Activated CD4-positive, alpha-beta T cell treated with anti-CD3 and anti-CD28 coated beads for 36 hours (primary cell): ENCODE results near the gene MLST8. TPM values are rescaled to one million over a fixed set of nuclear protein-coding genes. Genes with fewer than 3 reads are reported as not detected.
"Not testable (repeated sequence)": the region's sequence is repeated elsewhere in the genome, so short reads cannot be mapped to it uniquely, and the experiment has no call there.

ENCODE experiments used
- ATAC-seq: fragments of 200-7000 bp; cut with Tn5 transposase; one replicate; pipeline ENCODE4 v1.10.0; 2021; ENCODE audit warnings: mild to moderate bottlenecking, moderate library complexity
- CTCF ChIA-PET: fragments of 350-600 bp; sonication (Branson Sonifier 250); formaldehyde crosslinking; loops from one replicate; lab custom pipeline; 2021; ENCODE audit warnings: antibody characterized with exemption; lab: Charles Lee
- POLR2A ChIA-PET: fragments of 350-600 bp; sonication (Branson Sonifier 250); formaldehyde crosslinking; loops from one replicate; lab custom pipeline; 2021; ENCODE audit warnings: antibody characterized with exemption, inconsistent platforms; lab: Charles Lee
- DNase-seq: peaks from one replicate; pipeline ENCODE4 v3.0.0-alpha.2; 2020
- H3K27ac Mint-ChIP-seq: one replicate; pipeline ENCODE4 v1.8.0; 2021; ENCODE audit warnings: mixed read lengths
- H3K27me3 Mint-ChIP-seq: one replicate; pipeline ENCODE4 v1.8.0; 2021; ENCODE audit warnings: mixed read lengths
- H3K36me3 Mint-ChIP-seq: one replicate; pipeline ENCODE4 v1.8.0; 2021; ENCODE audit warnings: low read depth, mixed read lengths
- H3K4me1 Mint-ChIP-seq: one replicate; pipeline ENCODE4 v1.8.0; 2021; ENCODE audit warnings: mixed read lengths
- H3K4me3 Mint-ChIP-seq: one replicate; pipeline ENCODE4 v1.8.0; 2021; ENCODE audit warnings: mild to moderate bottlenecking, moderate library complexity, mixed read lengths
- H3K9me3 Mint-ChIP-seq: one replicate; pipeline ENCODE4 v1.8.0; 2021; ENCODE audit warnings: low read depth, mixed read lengths
- intact Hi-C, 2 experiments: fragments of 100-400 bp; cut with DNase I in 1 of 2; cut with micrococcal nuclease in 1 of 2; formaldehyde crosslinking; loops; one replicate each; pipeline versions ENCODE4 v1.14.2 to v1.15.1; 2022 to 2024; cut with DNase I, micrococcal nuclease
- total RNA-seq, 2 experiments: library from RNA; stranded (reverse); gene quantifications; one replicate each; pipeline ENCODE4 v1.2.3, GENCODE V29; 2021

The MLST8 gene
- total RNA-seq, 2 experiments from 2014 or later = 61.3 to 76.1 TPM

DNA sequence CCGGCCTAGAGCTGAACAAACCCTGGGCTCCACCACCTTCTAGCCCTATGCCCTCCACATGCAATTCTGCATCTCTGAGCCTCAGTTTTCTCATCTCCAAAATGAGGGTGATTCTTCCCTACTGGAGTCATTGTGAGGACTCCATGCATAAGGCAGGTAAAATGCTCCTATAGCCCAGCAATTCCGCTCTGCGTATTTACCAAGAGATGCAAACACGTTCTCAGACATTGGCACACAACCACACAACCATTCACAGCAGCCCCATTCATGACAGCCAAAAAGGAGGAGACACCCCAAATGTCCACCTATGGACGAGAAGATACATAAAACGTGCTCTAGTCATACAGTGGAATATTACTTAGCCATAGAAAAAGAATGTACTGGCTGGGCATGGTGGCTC lies 4.9 kb upstream of the MLST8 start:
- ATAC-seq = no peak
- CTCF ChIA-PET = no interaction called here
- intact Hi-C loops = loop anchor here in 1 of 2 experiments (10.0 kb wide), 1 partner anchor 586 kb away; the partner anchor contains the start of genes CRAMP1 and IFT140
- Mint-ChIP-seq H3K27me3 (peaks cover 16% of the 10 kb centered on the region), H3K9me3 (no peaks in the 10 kb centered on the region), H3K27ac (no peak overlapping the region), H3K4me1 (peaks cover 5% of the 10 kb centered on the region), H3K4me3 (no peak overlapping the region), H3K36me3 (no peaks in the 10 kb centered on the region)
- POLR2A ChIA-PET = no interaction called here
- no peak for DNase-seq

DNA sequence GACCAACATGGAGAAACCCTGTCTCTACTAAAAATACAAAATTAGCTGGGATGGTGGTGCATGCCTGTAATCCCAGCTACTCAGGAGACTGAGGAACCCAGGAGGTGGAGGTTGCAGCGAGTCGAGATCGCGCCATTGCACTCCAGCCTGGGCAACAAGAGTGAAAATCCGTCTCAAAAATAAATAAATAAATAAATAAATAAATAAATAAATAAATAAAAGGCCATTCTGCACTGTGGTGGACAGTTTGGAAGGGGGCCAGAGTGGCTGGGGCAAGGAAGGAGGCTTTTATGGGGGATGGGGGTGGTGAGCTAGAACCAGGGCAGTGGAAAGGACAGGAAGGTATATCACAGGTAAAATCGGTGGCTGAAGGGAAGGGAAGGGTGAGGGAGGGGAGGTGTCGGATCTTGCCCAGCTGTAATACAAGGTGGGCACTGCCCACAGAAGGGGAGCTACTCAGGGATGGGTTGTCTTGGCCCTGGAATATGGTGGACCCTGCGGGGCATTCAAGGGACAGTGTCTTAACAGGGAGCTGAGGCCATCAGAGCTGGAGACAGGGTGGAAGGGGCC lies 2.0 kb upstream of the MLST8 start:
- H3K4me1 Mint-ChIP-seq = peaks cover 16% of the 10 kb centered on the region
- intact Hi-C loops = loop anchor here in 1 of 2 experiments (10.0 kb wide), 1 partner anchor 588 kb away; the partner anchor contains the start of genes CRAMP1 and IFT140
- DNase-seq, ATAC-seq, H3K27me3 Mint-ChIP-seq, H3K9me3 Mint-ChIP-seq, POLR2A ChIA-PET, H3K27ac Mint-ChIP-seq: not testable (repeated sequence)
- peaks cover 17% of the 10 kb centered on the region for H3K36me3 Mint-ChIP-seq
- CTCF ChIA-PET = interaction anchor here (0.7 to 1.9 kb wide), 3 partner anchors 8 to 182 kb away, joined by 3 to 9 read pairs (median 5); partner anchors contain the start of gene PGP
- H3K4me3 Mint-ChIP-seq = peak overlapping the region; percentile 83

DNA sequence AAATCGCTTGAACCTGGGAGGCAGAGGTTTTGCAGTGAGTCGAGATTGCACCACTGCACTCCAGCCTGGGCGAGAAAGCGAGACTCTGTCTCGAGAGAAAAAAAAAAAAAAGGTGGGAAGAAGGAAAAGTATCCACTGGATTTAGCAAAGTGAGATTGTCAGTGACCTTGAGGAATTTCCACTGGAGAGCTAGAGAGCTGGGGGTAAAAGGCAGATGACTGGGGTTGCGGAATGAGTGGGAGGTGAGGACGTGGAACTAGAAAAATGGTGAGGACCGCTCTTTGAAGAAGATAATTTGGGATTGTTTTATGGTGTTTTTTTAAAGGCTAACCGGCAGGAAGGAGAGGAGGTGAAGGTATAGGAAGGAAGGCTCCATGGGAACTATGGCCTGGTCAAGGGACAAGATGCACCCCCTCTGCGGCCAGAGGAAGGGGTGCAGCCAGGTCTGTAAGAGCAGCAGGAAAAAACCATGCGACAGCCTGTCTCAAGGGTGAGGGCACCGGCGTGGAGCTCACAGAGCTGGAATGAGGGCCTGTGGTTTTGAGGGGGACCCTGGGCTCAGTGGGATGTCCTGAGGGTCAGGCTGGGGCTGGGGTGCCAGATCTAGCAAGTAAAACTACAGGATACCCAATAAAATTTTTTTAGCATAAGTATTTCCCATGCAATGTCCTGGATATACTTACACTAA lies 694 bp upstream of the MLST8 start:
- Mint-ChIP-seq H3K27ac (peak overlapping the region; percentile 63), H3K27me3 (no peaks in the 10 kb centered on the region), H3K36me3 (peaks cover 17% of the 10 kb centered on the region), H3K9me3 (no peaks in the 10 kb centered on the region), H3K4me3 (peak overlapping the region; percentile 83), H3K4me1 (peaks cover 16% of the 10 kb centered on the region)
- intact Hi-C loops = loop anchor here (1.0 to 10.0 kb wide), 19 partner anchors 10 to 590 kb away; partner anchors contain the start of genes E4F1 (in 2 of the 2), RNPS1 (in 2 of the 2), TRAF7 (in 2 of the 2) and ABCA3 (in 1 of the 2)
- no peak for ATAC-seq
- CTCF ChIA-PET = interaction anchor here (0.5 to 1.9 kb wide), 5 partner anchors 10 to 1571 kb away, joined by 3 to 9 read pairs (median 4); partner anchors contain the start of gene PGP
- POLR2A ChIA-PET = no interaction called here
- DNase-seq = no peak

DNA sequence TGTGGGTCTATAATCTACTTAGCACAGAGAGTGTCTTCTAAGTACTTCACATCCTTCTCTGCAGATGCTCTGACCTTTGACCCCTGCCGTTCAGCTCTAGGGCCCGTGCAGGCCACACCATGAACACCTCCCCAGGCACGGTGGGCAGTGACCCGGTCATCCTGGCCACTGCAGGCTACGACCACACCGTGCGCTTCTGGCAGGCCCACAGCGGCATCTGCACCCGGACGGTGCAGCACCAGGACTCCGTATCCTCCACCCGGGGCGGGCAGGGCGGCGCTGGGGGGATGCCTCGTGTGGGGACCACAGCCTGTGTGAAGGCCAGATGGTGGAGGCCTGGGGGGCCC lies 686 bp downstream of the MLST8 start:
- POLR2A ChIA-PET = interaction anchor here (1.1 kb wide), 1 partner anchor 50 kb away, joined by 3 read pairs; the partner anchor contains the start of gene TRAF7
- Mint-ChIP-seq H3K9me3 (no peaks in the 10 kb centered on the region), H3K4me1 (peaks cover 16% of the 10 kb centered on the region), H3K27me3 (no peaks in the 10 kb centered on the region), H3K4me3 (peak overlapping the region; percentile 83), H3K27ac (peak overlapping the region; percentile 84), H3K36me3 (peaks cover 20% of the 10 kb centered on the region)
- CTCF ChIA-PET = interaction anchor here (0.7 kb wide), 1 partner anchor 307 kb away, joined by 4 read pairs; no protein-coding TSS in a partner anchor
- intact Hi-C loops = loop anchor here (1.0 to 10.0 kb wide), 19 partner anchors 8 to 591 kb away; partner anchors contain the start of genes E4F1 (in 2 of the 2), RNPS1 (in 2 of the 2), TRAF7 (in 2 of the 2) and ABCA3 (in 1 of the 2)
- DNase-seq (no peak), ATAC-seq (peak; percentile 27)

DNA sequence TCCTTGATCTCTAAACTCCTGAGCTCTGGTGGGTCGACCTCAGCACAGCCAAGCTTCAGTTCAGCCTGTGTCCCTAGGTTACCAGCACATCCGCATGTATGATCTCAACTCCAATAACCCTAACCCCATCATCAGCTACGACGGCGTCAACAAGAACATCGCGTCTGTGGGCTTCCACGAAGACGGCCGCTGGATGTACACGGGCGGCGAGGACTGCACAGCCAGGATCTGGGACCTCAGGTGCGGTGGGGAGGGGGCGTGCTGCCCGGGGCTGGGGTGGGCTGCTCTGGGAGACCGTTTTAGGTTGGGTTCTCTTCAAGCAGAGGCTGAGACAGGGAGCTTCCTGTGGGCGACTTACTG lies 1.1 kb downstream of the MLST8 start:
- H3K4me1 Mint-ChIP-seq = peaks cover 16% of the 10 kb centered on the region
- intact Hi-C loops = loop anchor here (5.0 to 10.0 kb wide), 5 partner anchors 49 to 592 kb away; partner anchors contain the start of genes CRAMP1 (in 1 of the 2), IFT140 (in 1 of the 2), NTN3 (in 1 of the 2) and RNPS1 (in 1 of the 2)
- H3K27ac Mint-ChIP-seq = peak overlapping the region; percentile 84
- POLR2A ChIA-PET = interaction anchor here (1.1 kb wide), 1 partner anchor 51 kb away, joined by 3 read pairs; the partner anchor contains the start of gene TRAF7
- H3K27me3 Mint-ChIP-seq = no peaks in the 10 kb centered on the region
- H3K4me3 Mint-ChIP-seq = peak overlapping the region; percentile 83
- DNase-seq (no peak), ATAC-seq (no peak)
- no peaks in the 10 kb centered on the region for H3K9me3 Mint-ChIP-seq
- H3K36me3 Mint-ChIP-seq = peaks cover 20% of the 10 kb centered on the region
- CTCF ChIA-PET = interaction anchor here (0.6 to 0.7 kb wide), 2 partner anchors 16 to 306 kb away, joined by 3 to 4 read pairs; no protein-coding TSS in a partner anchor

DNA sequence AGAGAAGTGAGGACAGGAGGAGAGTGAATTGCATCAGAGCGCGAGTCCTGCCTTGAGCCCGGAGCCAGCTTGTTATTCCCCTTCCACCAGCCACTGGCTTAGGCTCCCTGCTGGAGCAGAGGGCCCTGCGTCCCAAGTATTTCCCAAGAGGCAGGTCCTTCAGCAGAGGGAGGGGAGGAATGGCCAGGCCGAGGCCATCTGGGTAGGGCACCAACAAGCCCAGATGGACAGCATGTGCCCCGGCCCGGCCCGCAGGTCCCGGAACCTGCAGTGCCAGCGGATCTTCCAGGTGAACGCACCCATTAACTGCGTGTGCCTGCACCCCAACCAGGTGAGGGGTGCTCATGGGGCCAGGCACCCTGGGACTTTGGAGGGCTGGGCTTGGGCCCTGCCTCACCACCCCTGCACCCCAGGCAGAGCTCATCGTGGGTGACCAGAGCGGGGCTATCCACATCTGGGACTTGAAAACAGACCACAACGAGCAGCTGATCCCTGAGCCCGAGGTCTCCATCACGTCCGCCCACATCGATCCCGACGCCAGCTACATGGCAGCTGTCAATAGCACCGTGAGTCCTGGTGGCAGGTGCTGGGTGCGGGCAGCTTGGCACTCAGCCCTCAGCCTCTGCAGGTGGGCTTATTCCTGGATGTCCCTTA lies 1.7 kb downstream of the MLST8 start:
- Mint-ChIP-seq H3K4me3 (peak overlapping the region; percentile 83), H3K36me3 (peaks cover 23% of the 10 kb centered on the region), H3K4me1 (peaks cover 16% of the 10 kb centered on the region), H3K27ac (peak overlapping the region; percentile 84), H3K27me3 (no peaks in the 10 kb centered on the region), H3K9me3 (no peaks in the 10 kb centered on the region)
- intact Hi-C loops = loop anchor here (5.0 to 10.0 kb wide), 5 partner anchors 50 to 592 kb away; partner anchors contain the start of genes CRAMP1 (in 1 of the 2), IFT140 (in 1 of the 2), NTN3 (in 1 of the 2) and RNPS1 (in 1 of the 2)
- DNase-seq (no peak), ATAC-seq (no peak)
- CTCF ChIA-PET = interaction anchor here (0.6 to 0.7 kb wide), 2 partner anchors 16 to 306 kb away, joined by 3 to 4 read pairs; no protein-coding TSS in a partner anchor
- POLR2A ChIA-PET = interaction anchor here (1.1 kb wide), 1 partner anchor 51 kb away, joined by 3 read pairs; the partner anchor contains the start of gene TRAF7

DNA sequence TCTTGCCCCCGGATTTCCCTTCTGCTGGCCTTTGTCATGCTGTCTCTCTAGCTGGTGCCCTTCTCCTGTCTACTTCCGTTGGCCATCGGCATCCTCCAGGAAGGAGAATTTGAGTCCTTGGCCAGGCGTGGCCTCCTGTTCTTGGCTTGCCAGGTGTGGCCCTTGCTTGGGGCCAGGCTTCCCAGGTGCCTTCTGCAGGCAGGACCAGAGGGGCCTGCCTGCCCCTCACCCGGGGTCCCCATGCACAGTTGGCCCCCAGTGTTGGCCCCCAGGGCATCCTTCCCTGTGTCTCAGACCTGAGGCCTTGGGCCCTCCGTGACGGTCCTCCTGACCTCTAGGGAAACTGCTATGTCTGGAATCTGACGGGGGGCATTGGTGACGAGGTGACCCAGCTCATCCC lies 2.6 kb downstream of the MLST8 start:
- H3K36me3 Mint-ChIP-seq = peaks cover 30% of the 10 kb centered on the region
- DNase-seq (no peak), ATAC-seq (no peak)
- peaks cover 20% of the 10 kb centered on the region for H3K4me1 Mint-ChIP-seq
- H3K9me3 Mint-ChIP-seq = no peaks in the 10 kb centered on the region
- intact Hi-C loops = loop anchor here (5.0 to 10.0 kb wide), 5 partner anchors 51 to 593 kb away; partner anchors contain the start of genes CRAMP1 (in 1 of the 2), IFT140 (in 1 of the 2), NTN3 (in 1 of the 2) and RNPS1 (in 1 of the 2)
- ChIA-PET CTCF (no interaction called here), POLR2A (no interaction called here)
- H3K4me3 Mint-ChIP-seq = peak overlapping the region; percentile 83
- peak overlapping the region; percentile 78 for H3K27ac Mint-ChIP-seq
- no peaks in the 10 kb centered on the region for H3K27me3 Mint-ChIP-seq

DNA sequence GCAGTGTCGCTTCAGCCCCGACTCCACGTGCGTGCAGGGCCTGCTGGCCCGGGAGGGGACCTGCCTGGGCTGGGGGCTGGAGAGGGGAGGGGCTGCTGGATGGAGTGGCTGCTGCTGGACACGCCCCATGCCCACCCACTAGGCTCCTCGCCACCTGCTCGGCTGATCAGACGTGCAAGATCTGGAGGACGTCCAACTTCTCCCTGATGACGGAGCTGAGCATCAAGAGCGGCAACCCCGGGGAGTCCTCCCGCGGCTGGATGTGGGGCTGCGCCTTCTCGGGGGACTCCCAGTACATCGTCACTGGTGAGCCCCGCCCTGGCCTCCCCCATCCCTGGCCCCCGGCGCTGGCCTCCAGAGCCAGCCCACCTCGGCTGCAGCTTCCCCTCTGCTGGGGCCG lies 3.1 kb downstream of the MLST8 start:
- POLR2A ChIA-PET = no interaction called here
- no peak overlapping the region for H3K27ac Mint-ChIP-seq
- ATAC-seq (no peak), DNase-seq (no peak)
- H3K4me1 Mint-ChIP-seq = peaks cover 25% of the 10 kb centered on the region
- no peaks in the 10 kb centered on the region for H3K27me3 Mint-ChIP-seq
- no peaks in the 10 kb centered on the region for H3K9me3 Mint-ChIP-seq
- intact Hi-C loops = loop anchor here (5.0 to 10.0 kb wide), 5 partner anchors 51 to 594 kb away; partner anchors contain the start of genes CRAMP1 (in 1 of the 2), IFT140 (in 1 of the 2), NTN3 (in 1 of the 2) and RNPS1 (in 1 of the 2)
- H3K4me3 Mint-ChIP-seq = peak overlapping the region; percentile 8
- peaks cover 33% of the 10 kb centered on the region for H3K36me3 Mint-ChIP-seq
- CTCF ChIA-PET = no interaction called here

DNA sequence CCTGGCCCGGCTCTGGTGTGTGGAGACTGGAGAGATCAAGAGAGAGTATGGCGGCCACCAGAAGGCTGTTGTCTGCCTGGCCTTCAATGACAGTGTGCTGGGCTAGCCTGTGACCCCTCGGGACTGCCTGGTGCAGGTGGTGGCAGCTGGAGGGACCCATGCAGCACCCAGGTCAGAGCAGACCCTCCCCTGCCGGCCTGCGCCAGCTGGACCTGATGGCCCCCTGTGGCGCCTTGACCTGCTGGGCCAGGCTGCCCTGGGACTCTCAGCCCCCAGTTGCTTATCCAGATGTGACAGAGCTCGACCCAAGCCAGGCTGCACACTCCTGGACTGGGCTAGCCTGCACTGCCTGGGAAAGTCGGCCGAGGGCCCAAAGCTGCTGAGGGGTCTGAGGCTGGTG lies 3.5 kb downstream of the MLST8 start:
- Mint-ChIP-seq H3K27ac (no peak overlapping the region), H3K4me1 (peaks cover 27% of the 10 kb centered on the region), H3K4me3 (no peak overlapping the region), H3K9me3 (no peaks in the 10 kb centered on the region), H3K36me3 (peaks cover 37% of the 10 kb centered on the region), H3K27me3 (no peaks in the 10 kb centered on the region)
- ChIA-PET POLR2A (interaction anchor here (0.6 kb wide), 1 partner anchor 11 kb away, joined by 3 read pairs; no protein-coding TSS in a partner anchor), CTCF (no interaction called here)
- no peak for ATAC-seq
- intact Hi-C loops = loop anchor here (5.0 to 10.0 kb wide), 5 partner anchors 51 to 594 kb away; partner anchors contain the start of genes CRAMP1 (in 1 of the 2), IFT140 (in 1 of the 2), NTN3 (in 1 of the 2) and RNPS1 (in 1 of the 2)
- DNase-seq = no peak

DNA sequence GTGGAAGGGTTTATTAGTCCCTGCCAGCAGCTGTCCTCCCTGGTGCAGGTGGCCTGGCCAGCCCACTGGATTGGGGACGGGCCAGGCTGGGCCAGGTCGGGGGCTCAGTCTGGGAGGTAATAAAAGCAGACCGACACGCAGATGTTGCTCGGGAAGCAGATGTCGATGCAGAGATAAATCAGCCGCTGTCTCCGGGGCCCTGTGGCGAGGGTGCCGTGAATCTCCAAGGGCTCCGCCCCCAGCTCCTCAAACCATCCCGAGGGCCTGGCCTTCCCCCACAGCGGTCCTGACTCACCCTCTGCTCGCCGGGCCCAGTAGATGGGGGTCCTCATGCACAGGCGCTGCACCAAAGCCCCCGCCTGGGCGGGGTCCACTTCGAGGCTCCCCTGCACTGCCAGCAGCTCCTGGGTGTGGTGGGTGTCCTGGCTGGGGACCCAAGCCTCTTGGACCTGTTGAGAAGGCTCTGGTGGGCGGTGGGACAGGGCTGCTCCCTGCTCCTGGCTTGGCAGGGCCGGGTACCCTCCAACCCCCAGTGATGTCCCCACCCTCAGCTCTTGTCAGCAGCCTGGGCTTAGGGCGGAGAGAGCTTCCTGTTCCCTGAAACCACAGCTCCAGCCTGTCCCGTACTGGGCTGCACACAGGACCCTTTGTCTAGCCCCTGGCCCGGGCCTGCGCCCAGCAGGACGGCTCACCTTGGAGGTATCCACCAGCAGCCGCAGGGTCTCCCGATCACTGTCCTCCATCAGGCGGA lies 4.2 kb downstream of the MLST8 start:
- intact Hi-C loops = loop anchor here (5.0 to 10.0 kb wide), 5 partner anchors 52 to 595 kb away; partner anchors contain the start of genes CRAMP1 (in 1 of the 2), IFT140 (in 1 of the 2), NTN3 (in 1 of the 2) and RNPS1 (in 1 of the 2)
- peaks cover 37% of the 10 kb centered on the region for H3K36me3 Mint-ChIP-seq
- DNase-seq (no peak), ATAC-seq (no peak)
- H3K27ac Mint-ChIP-seq = no peak overlapping the region
- no peaks in the 10 kb centered on the region for H3K27me3 Mint-ChIP-seq
- no peak overlapping the region for H3K4me3 Mint-ChIP-seq
- ChIA-PET CTCF (no interaction called here), POLR2A (interaction anchor here (0.6 kb wide), 1 partner anchor 12 kb away, joined by 3 read pairs; no protein-coding TSS in a partner anchor)
- no peaks in the 10 kb centered on the region for H3K9me3 Mint-ChIP-seq
- peaks cover 25% of the 10 kb centered on the region for H3K4me1 Mint-ChIP-seq
